OCI-LY7 (cell line): ENCODE measurements around the gene RNF26.

Experiments used
- CTCF ChIP-seq: fragments of 200-600 bp; sonication (generic); conservative IDR thresholded peaks from 2 replicates; pipeline ENCODE4 v1.5.1; 2014; ENCODE audit warnings: mild to moderate bottlenecking, antibody characterized with exemption, low read length, moderate library complexity, mixed read lengths
- EZH2phosphoT487 ChIP-seq: fragments of 200-600 bp; sonication (generic); IDR thresholded peaks from 2 replicates; pipeline ENCODE4 v1.6.1; 2018; ENCODE audit warnings: low read depth, borderline replicate concordance, mild to moderate bottlenecking, mixed run types, antibody characterized with exemption, low read length, moderate library complexity, mixed read lengths

- TF ChIP-seq CTCF (no peak), EZH2phosphoT487 (no peak)
These were observed 33.4 kb downstream of the RNF26 start for GRCh38 chr11:119367661-119368120.
